Middle frontal gyrus (tissue), 1 donor: Measurements from ENCODE around the gene ACTRT2.

Source experiments
- DNase-seq: peaks from one replicate; pipeline ENCODE4 v3.0.0-alpha.2; 2015; ENCODE audit warnings: low spot score; ENCODE audit errors: extremely low spot score

ACTRT2 gene

GRCh38 chr1:3052501-3052900 is 31.2 kb downstream of the ACTRT2 start:
- DNase-seq = no peak

DNA sequence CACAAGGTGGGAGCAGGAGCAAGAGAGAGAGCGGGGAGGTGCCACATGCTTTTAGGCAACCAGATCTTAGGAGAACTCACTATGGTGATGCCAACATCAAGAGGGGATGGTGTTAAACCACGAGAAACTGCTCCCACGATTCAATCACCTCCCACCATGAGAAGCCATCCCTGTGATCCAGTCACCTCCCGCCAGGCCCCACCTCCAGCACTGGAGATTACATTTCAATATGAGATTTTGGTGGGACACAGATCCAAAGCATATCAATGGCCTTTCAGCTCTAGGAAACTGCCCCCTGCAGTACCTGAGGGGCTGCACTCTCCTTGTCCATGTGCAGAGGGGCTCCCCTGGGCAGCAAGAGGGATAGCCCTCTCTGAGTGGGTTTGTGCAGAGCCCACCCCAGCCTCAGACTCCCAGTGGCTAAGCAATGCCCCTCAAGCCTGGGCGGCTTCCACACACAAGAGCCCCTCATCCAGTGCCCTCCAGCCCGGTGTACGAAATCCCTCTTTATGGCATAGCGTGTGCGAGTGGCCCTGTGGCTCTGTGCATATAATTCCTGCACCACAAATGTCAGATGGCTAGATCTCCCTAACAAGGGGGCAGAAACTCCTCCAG is 32.2 kb downstream of the ACTRT2 start:
- DNase-seq = no peak

DNA sequence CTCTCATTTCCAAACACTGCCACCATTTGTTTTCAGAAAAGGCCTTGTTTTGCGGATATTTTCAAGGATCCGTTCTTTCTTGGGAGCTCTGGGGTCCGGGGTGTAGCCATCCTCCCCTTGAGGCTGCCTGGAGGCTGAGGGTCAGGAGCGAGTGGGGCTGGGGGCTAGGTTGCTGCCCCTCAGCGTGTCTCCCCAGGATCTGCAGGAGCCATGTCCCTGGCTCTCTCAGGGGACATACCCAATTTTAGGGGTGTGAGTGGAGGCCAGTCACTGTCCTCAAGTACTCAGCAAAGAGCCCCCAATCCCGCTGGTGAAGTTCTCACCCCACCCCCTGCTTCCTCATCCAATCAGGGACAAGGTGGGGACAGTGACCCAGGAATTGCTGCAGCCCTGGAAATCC is 32.7 kb downstream of the ACTRT2 start:
- DNase-seq = no peak

DNA sequence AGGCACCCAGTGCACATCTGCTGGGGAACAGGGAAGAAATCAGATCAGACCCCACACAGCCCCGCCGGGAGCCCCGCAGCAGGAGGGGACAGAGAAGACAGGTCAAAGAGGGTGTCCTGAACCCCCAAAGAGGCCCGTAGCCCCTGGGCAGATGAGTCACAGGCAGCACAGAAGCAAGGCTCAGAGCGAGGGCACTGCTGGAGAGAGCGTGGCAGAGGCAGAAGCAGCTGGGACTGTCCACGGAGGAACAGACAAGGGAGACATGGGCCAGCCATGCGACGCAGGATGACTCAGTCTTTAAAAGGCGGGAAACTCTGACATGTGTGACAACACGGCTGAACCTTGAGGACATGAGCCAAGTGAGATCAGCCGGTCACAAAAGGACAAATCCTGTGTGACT is 33.2 kb downstream of the ACTRT2 start:
- no peak for DNase-seq

- DNase-seq = no peak
Measured at GRCh38 chr1:3055051-3055450, 33.8 kb downstream of the ACTRT2 start.

GRCh38 chr1:3056641-3057040 is 35.4 kb downstream of the ACTRT2 start:
- no peak for DNase-seq

GRCh38 chr1:3058263-3059030 is 37.2 kb downstream of the ACTRT2 start:
- no peak for DNase-seq

DNA sequence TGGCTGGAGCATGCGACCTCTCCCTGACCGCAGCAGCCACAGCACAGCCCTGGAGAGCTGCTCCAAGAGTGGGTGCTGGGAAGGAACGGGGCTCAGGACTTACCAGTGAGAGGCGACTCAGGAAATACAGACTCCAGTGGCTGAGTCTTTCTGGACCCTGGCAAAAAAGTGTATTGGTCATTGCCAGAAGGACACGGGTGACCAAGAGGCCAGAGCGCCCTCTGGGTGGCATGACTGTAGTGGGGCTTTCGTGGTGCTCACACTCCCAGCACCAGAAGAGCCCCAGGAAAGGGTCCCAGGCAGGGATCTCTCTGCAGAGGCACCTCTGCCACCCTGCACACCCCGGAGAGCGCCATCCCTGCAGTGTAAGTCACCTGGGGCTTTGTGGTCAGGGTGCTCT is 38.9 kb downstream of the ACTRT2 start:
- no peak for DNase-seq

DNA sequence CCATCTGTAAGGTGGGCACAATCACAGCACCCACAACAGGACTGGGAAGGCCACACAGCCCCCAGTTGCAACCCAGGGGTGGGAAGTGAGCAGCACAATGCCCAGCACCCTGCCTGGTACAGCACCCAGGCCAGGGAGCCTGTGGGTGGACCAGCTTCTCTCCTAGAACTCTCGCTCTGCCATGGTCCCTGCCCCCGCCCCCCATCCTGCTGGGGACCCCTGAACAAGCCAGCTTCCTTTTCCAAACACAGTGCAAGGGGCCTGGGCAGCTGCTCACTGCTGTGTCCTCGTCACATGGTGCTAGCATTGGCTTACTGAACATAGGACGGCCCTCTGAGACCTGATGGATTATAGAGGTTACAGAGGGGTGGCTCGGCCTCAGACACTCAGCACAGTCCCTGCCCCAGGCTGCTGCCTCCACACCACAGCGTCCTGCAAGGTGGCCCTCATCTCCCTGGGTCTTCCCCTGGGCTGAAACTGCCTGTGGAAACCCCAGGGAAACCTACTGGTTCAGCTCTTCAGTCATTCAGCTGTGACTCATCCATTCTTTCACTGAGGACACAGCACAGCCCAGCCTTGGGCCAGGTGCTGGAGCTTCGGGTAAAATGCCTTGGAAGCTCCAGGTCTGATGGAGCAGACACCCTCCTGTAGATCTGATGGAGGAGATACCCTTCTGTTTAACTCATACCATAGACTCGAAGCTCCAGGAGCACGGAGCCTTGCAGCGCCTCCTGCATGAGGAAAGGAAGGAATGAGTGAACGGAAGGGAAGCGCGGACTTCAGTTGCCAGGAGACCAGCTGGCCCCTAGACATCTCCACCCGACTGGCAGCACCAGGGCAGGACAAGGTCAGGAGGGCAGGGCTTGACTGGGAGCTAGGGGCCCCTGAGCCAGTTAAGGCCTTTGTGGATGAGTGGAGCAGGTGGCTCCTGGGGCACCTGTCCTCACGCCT is 39.6 kb downstream of the ACTRT2 start:
- no peak for DNase-seq

- no peak for DNase-seq
Measured at GRCh38 chr1:3061566-3061965, 40.3 kb downstream of the ACTRT2 start.

DNA sequence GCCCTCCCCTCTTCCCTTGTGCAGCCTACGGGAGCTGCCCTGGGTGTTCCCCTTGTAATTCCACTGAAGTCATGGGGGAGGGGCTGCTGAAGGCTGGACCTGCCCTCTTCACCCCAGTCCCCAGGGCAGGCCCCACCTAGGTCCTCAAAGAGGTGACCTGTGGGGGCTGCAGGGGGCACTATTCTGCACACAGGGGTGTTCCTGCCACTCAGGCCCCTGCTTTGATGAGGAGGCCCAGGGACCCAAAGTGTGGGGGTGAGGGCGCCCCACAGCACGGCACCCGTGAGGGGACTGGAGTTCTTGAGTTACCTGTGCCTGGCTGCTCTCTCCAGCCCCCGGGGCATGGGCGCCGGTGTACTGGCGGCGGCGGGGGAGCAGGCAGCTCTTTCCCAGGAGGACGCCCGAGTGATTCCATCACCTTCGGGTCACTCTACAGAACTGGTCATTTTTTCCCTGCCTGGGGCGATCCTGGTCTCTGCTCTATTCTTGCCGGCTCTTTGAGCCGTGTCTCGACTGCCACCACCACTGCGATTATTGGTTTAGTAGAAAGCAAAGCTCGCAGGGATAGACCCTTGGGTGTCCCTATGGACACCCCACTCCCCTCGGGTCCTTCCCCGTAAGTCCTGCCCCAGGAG is 40.8 kb downstream of the ACTRT2 start:
- no peak for DNase-seq

GRCh38 chr1:3062616-3063378 is 41.5 kb downstream of the ACTRT2 start:
- no peak for DNase-seq

- no peak for DNase-seq
Measured at GRCh38 chr1:3063379-3064295, 42.4 kb downstream of the ACTRT2 start.

DNA sequence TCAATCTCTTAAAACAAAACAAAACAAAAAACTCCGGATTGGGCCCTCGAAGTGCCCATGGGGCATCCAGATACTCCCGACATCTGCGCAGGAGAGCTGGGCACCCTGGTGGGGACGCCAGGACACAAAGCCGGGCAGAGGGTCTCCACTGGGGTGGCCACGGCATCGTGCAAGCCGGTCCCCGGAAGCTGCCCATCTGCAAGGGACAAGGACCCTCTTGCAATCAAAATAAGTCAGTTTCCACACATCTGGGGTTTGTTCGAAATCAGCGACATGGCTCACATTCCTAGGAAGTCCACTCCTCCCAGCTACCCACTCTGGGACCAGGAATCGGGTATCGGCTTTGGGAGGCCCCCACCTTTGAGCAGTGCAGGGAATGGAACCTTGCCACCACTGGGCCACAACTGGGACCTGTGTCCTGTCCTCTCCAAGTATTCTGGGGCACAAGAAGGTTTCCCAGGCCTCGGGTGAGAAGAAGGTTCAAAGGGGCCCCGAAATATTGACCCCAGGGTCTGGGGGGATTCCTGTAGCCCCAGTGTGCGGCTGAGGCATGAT is 43.1 kb downstream of the ACTRT2 start:
- no peak for DNase-seq

DNA sequence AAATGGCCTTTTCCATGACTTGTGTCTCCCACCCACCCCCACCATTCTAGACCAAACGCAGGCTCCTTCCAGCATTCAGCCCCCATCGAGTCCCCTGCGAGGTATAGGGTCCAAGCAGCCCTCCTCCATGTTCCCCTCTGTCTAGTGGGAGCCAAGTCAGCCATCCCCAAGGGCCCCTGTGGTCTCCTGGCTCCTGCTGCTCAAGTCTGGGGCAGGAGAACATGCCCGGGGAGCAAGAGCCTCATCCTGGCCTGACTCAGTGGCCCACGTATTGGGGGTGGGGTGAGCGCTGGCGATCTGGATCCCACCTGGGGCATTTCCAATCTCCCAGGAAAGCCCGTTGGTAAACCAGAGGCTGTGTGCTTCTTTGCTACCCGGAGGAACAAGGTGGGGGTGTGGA is 43.6 kb downstream of the ACTRT2 start:
- DNase-seq = no peak

- no peak for DNase-seq
Measured at GRCh38 chr1:3065396-3065795, 44.1 kb downstream of the ACTRT2 start.

- DNase-seq = no peak
Measured at GRCh38 chr1:3065797-3066196, 44.5 kb downstream of the ACTRT2 start.

- no peak for DNase-seq
Measured at GRCh38 chr1:3066250-3066711, 45.0 kb downstream of the ACTRT2 start.

GRCh38 chr1:3066826-3067225 is 45.6 kb downstream of the ACTRT2 start:
- no peak for DNase-seq
